GM23338 (cell line): ENCODE data around the gene NKAIN2. TPM values are rescaled to one million over a fixed set of nuclear protein-coding genes. Genes with fewer than 3 reads are reported as not detected.

Experiments
- ATAC-seq: fragments of 200-7000 bp; cut with Tn5 transposase; 3 replicates; pipeline ENCODE4 v1.9.1; 2020
- DNase-seq: peaks from one replicate; pipeline ENCODE4 v3.0.0-alpha.2; 2015; ENCODE audit warnings: low spot score
- H2AFZ ChIP-seq: fragments of 200-600 bp; sonication (generic); 2 replicates; pipeline ENCODE4 v1.8.0; 2016; ENCODE audit warnings: antibody characterized with exemption, mild to moderate bottlenecking, moderate library complexity
- H3F3A ChIP-seq: fragments of 200-600 bp; sonication (generic); replicated peaks from 2 replicates; pipeline ENCODE4 v1.8.0; 2017; ENCODE audit warnings: antibody characterized with exemption, mixed run types, low read depth
- H3K27ac ChIP-seq: fragments of 200-600 bp; sonication (generic); 2 replicates; pipeline ENCODE4 v1.6.1; 2016; ENCODE audit warnings: low read depth
- H3K27me3 ChIP-seq: fragments of 200-600 bp; sonication (generic); 2 replicates; pipeline ENCODE4 v1.8.0; 2016; ENCODE audit warnings: mild to moderate bottlenecking, mixed run types, moderate library complexity; ENCODE audit not compliant: insufficient read depth
- H3K36me3 ChIP-seq: fragments of 200-600 bp; sonication (generic); 2 replicates; pipeline ENCODE4 v1.8.0; 2016; ENCODE audit warnings: mild to moderate bottlenecking; ENCODE audit not compliant: insufficient read depth
- H3K4me1 ChIP-seq: fragments of 200-600 bp; sonication (generic); 2 replicates; pipeline ENCODE4 v1.8.0; 2016; ENCODE audit warnings: mild to moderate bottlenecking, moderate library complexity; ENCODE audit not compliant: insufficient read depth
- H3K4me2 ChIP-seq: fragments of 200-600 bp; sonication (generic); 2 replicates; pipeline ENCODE4 v1.7.1; 2017; ENCODE audit warnings: mixed run types
- H3K4me3 ChIP-seq: fragments of 200-600 bp; sonication (generic); 2 replicates; pipeline ENCODE4 v1.6.1; 2016; ENCODE audit warnings: mixed run types
- H3K79me2 ChIP-seq: fragments of 200-600 bp; sonication (generic); replicated peaks from 2 replicates; pipeline ENCODE4 v1.8.0; 2017; ENCODE audit warnings: mild to moderate bottlenecking; ENCODE audit not compliant: insufficient read depth
- H3K9me2 ChIP-seq: fragments of 200-600 bp; sonication (generic); 2 replicates; pipeline ENCODE4 v1.8.0; 2017; ENCODE audit not compliant: insufficient read depth
- H4K20me1 ChIP-seq: fragments of 200-600 bp; sonication (generic); replicated peaks from 2 replicates; pipeline ENCODE4 v1.8.0; 2017; ENCODE audit warnings: mild to moderate bottlenecking; ENCODE audit not compliant: insufficient read depth
- H3K27ac Mint-ChIP-seq: 2 replicates; pipeline ENCODE4 v1.8.0; 2020; ENCODE audit warnings: inconsistent platforms, mild to moderate bottlenecking, moderate library complexity, mixed read lengths
- H3K27me3 Mint-ChIP-seq: 3 replicates; pipeline ENCODE4 v1.8.0; 2022; ENCODE audit warnings: low read depth, mild to moderate bottlenecking, moderate library complexity, mixed read lengths, inconsistent platforms; ENCODE audit not compliant: insufficient read depth, poor library complexity
- H3K36me3 Mint-ChIP-seq: 3 replicates; pipeline ENCODE4 v1.8.0; 2021; ENCODE audit warnings: low read depth, mild to moderate bottlenecking, inconsistent platforms, moderate library complexity, mixed read lengths
- H3K4me1 Mint-ChIP-seq: 3 replicates; pipeline ENCODE4 v1.8.0; 2020; ENCODE audit warnings: mild to moderate bottlenecking, inconsistent platforms, mixed read lengths
- H3K4me3 Mint-ChIP-seq: 3 replicates; pipeline ENCODE4 v1.8.0; 2021; ENCODE audit warnings: moderate library complexity, mild to moderate bottlenecking, inconsistent platforms, mixed read lengths
- H3K9me3 Mint-ChIP-seq: 3 replicates; pipeline ENCODE4 v1.8.0; 2020; ENCODE audit warnings: moderate library complexity, mild to moderate bottlenecking, inconsistent platforms, mixed read lengths
- CREB1 ChIP-seq: fragments of 250-450 bp; sonication (Bioruptor Pico); IDR thresholded peaks from 2 replicates; pipeline ENCODE4 v1.5.0; 2020; ENCODE audit warnings: low read depth, mild to moderate bottlenecking, moderate library complexity
- CTCF ChIP-seq, 2 experiments: fragments of 200-600 bp in 1 of 2; sonication (generic) in 1 of 2; conservative IDR thresholded peaks; 2 replicates each; pipeline versions ENCODE4 v1.5.1 to v1.6.1; 2016 to 2017; ENCODE audit warnings: antibody characterized with exemption in 2 of 2, low read depth in 2 of 2, mild to moderate bottlenecking in 2 of 2, moderate library complexity in 1 of 2
- ETS1 ChIP-seq: IDR thresholded peaks from 2 replicates; pipeline ENCODE4 v1.6.1; 2016; ENCODE audit warnings: antibody characterized with exemption
- EZH2phosphoT487 ChIP-seq: fragments of 200-600 bp; sonication (generic); IDR thresholded peaks from one replicate; pipeline ENCODE4 v1.8.1; 2018; ENCODE audit warnings: antibody characterized with exemption; ENCODE audit not compliant: unreplicated experiment
- STAT1 ChIP-seq: IDR thresholded peaks from one replicate; pipeline ENCODE4 v1.6.1; 2016; ENCODE audit warnings: antibody characterized with exemption; ENCODE audit not compliant: unreplicated experiment
- ZNF114 ChIP-seq: fragments of 250-450 bp; sonication (Bioruptor Pico); IDR thresholded peaks from 2 replicates; pipeline ENCODE4 v1.5.0; 2020; ENCODE audit warnings: mild to moderate bottlenecking, moderate library complexity
- ZNF331 ChIP-seq: fragments of 250-450 bp; sonication (Bioruptor Pico); IDR thresholded peaks from 2 replicates; pipeline ENCODE4 v1.5.0; 2020; ENCODE audit warnings: low read depth, mild to moderate bottlenecking, moderate library complexity
- polyA plus RNA-seq: library from polyadenylated mRNA; unstranded; fragments of >200 nt; fragmentation: Nextera tagmentation; extraction: Ambion mirVana; gene quantifications from 2 replicates; pipeline ENCODE4 v1.2.1, GENCODE V29; 2016
- total RNA-seq: library from RNA; depleted of rRNA; stranded (reverse); fragments of >200 nt; shearing (Covaris generic); gene quantifications from 2 replicates; pipeline ENCODE4 v1.2.3, GENCODE V29; 2014
- TF ChIP-seq, protein P1 (sequence below): fragments of 250-450 bp; sonication (Bioruptor Pico); IDR thresholded peaks from 2 replicates; pipeline ENCODE4 v1.5.0; 2020; ENCODE audit warnings: mild to moderate bottlenecking, moderate library complexity

NKAIN2 gene
- total and polyA plus RNA-seq, 2 experiments from 2014 or later: 0.39 to 1.1 TPM

GRCh38 chr6:124671324-124671723 lies 867.7 kb downstream of the NKAIN2 start:
- peaks cover 20% of the 10 kb centered on the region; the same call in 2 of the 3 replicates for H3K9me3 Mint-ChIP-seq
- peaks cover 8% of the 10 kb centered on the region; the same call in 1 of the 3 replicates for H3K36me3 Mint-ChIP-seq
- no peak overlapping the region for H2AFZ ChIP-seq
- H3K27me3 Mint-ChIP-seq: no peaks in the 10 kb centered on the region
- no peaks in the 10 kb centered on the region for H3F3A ChIP-seq
- no peaks in the 10 kb centered on the region for H3K4me1 ChIP-seq
- no peak overlapping the region for H3K27ac ChIP-seq
- H4K20me1 ChIP-seq: no peaks in the 10 kb centered on the region
- no peaks in the 10 kb centered on the region for H3K27me3 ChIP-seq
- no peak overlapping the region for H3K27ac Mint-ChIP-seq
- H3K4me3 Mint-ChIP-seq: no peak overlapping the region
- ATAC-seq (no peak), DNase-seq (no peak)
- no peaks in the 10 kb centered on the region for H3K9me2 ChIP-seq
- H3K4me3 ChIP-seq: no peak overlapping the region
- H3K4me2 ChIP-seq: no peak overlapping the region
- H3K36me3 ChIP-seq: no peaks in the 10 kb centered on the region
- TF ChIP-seq ZNF331 (CRISPR knock-in tag) (no peak), CREB1 (CRISPR knock-in tag) (no peak), CTCF (conservative IDR thresholded peaks at IDR 0.05; ENCODE audit: low read depth in 2 of 2) (no peak)
- H3K4me1 Mint-ChIP-seq: no peaks in the 10 kb centered on the region
- H3K79me2 ChIP-seq: no peaks in the 10 kb centered on the region

GRCh38 chr6:124674042-124674441 lies 870.4 kb downstream of the NKAIN2 start:
- H3K36me3 ChIP-seq: no peaks in the 10 kb centered on the region
- no peak for ATAC-seq
- DNase-seq: no peak
- peaks cover 18% of the 10 kb centered on the region; the same call in 2 of the 3 replicates for H3K36me3 Mint-ChIP-seq
- no peak overlapping the region for H3K27ac Mint-ChIP-seq
- H3K27me3 Mint-ChIP-seq: peaks cover 1% of the 10 kb centered on the region
- peaks cover 37% of the 10 kb centered on the region for H3K9me3 Mint-ChIP-seq
- H2AFZ ChIP-seq: no peak overlapping the region
- H3K4me3 ChIP-seq: no peak overlapping the region
- H3K4me1 ChIP-seq: no peaks in the 10 kb centered on the region
- no peaks in the 10 kb centered on the region for H4K20me1 ChIP-seq
- H3K9me2 ChIP-seq: peaks cover 2% of the 10 kb centered on the region; the same call in 1 of the 2 replicates
- no peak for TF ChIP-seq CREB1 (CRISPR knock-in tag)
- TF ChIP-seq, protein P1, sequence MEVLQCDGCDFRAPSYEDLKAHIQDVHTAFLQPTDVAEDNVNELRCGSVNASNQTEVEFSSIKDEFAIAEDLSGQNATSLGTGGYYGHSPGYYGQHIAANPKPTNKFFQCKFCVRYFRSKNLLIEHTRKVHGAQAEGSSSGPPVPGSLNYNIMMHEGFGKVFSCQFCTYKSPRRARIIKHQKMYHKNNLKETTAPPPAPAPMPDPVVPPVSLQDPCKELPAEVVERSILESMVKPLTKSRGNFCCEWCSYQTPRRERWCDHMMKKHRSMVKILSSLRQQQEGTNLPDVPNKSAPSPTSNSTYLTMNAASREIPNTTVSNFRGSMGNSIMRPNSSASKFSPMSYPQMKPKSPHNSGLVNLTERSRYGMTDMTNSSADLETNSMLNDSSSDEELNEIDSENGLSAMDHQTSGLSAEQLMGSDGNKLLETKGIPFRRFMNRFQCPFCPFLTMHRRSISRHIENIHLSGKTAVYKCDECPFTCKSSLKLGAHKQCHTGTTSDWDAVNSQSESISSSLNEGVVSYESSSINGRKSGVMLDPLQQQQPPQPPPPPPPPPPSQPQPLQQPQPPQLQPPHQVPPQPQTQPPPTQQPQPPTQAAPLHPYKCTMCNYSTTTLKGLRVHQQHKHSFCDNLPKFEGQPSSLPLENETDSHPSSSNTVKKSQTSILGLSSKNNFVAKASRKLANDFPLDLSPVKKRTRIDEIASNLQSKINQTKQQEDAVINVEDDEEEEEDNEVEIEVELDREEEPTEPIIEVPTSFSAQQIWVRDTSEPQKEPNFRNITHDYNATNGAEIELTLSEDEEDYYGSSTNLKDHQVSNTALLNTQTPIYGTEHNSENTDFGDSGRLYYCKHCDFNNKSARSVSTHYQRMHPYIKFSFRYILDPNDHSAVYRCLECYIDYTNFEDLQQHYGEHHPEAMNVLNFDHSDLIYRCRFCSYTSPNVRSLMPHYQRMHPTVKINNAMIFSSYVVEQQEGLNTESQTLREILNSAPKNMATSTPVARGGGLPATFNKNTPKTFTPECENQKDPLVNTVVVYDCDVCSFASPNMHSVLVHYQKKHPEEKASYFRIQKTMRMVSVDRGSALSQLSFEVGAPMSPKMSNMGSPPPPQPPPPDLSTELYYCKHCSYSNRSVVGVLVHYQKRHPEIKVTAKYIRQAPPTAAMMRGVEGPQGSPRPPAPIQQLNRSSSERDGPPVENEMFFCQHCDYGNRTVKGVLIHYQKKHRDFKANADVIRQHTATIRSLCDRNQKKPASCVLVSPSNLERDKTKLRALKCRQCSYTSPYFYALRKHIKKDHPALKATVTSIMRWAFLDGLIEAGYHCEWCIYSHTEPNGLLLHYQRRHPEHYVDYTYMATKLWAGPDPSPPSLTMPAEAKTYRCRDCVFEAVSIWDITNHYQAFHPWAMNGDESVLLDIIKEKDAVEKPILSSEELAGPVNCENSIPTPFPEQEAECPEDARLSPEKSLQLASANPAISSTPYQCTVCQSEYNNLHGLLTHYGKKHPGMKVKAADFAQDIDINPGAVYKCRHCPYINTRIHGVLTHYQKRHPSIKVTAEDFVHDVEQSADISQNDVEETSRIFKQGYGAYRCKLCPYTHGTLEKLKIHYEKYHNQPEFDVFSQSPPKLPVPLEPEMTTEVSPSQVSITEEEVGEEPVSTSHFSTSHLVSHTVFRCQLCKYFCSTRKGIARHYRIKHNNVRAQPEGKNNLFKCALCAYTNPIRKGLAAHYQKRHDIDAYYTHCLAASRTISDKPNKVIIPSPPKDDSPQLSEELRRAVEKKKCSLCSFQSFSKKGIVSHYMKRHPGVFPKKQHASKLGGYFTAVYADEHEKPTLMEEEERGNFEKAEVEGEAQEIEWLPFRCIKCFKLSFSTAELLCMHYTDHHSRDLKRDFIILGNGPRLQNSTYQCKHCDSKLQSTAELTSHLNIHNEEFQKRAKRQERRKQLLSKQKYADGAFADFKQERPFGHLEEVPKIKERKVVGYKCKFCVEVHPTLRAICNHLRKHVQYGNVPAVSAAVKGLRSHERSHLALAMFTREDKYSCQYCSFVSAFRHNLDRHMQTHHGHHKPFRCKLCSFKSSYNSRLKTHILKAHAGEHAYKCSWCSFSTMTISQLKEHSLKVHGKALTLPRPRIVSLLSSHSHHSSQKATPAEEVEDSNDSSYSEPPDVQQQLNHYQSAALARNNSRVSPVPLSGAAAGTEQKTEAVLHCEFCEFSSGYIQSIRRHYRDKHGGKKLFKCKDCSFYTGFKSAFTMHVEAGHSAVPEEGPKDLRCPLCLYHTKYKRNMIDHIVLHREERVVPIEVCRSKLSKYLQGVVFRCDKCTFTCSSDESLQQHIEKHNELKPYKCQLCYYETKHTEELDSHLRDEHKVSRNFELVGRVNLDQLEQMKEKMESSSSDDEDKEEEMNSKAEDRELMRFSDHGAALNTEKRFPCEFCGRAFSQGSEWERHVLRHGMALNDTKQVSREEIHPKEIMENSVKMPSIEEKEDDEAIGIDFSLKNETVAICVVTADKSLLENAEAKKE (CRISPR knock-in tag): no peak
- TF ChIP-seq CTCF (conservative IDR thresholded peaks at IDR 0.05; ENCODE audit: low read depth in 2 of 2): no peak
- TF ChIP-seq EZH2phosphoT487: no peak
- TF ChIP-seq STAT1: no peak
- TF ChIP-seq ETS1: no peak
- TF ChIP-seq ZNF114: no peak
- H3K4me2 ChIP-seq: no peak overlapping the region
- H3K27ac ChIP-seq: no peak overlapping the region
- H3K27me3 ChIP-seq: no peaks in the 10 kb centered on the region
- no peaks in the 10 kb centered on the region for H3K4me1 Mint-ChIP-seq
- no peak overlapping the region for H3K4me3 Mint-ChIP-seq
- H3K79me2 ChIP-seq: no peaks in the 10 kb centered on the region
- no peaks in the 10 kb centered on the region for H3F3A ChIP-seq
